Pancreas (tissue), 10 donors: ENCODE data around the gene EHBP1. TPM values are rescaled to one million over a fixed set of nuclear protein-coding genes. Genes with fewer than 3 reads are reported as not detected.
A peak's percentile ranks its signal among the peaks of the same experiment; 100 is the strongest.

Experiments
- ATAC-seq, 4 donors: fragments of 200-7000 bp; cut with Tn5 transposase; one replicate each; pipeline versions ENCODE4 v1.8.0 to v1.9.1; 2020; ENCODE audit warnings: mild to moderate bottlenecking in 4 of 4, moderate library complexity in 4 of 4
- DNase-seq, 6 donors: peaks; one replicate each; pipeline ENCODE4 v3.0.0-alpha.2; 2020
- FAIRE-seq: peaks from 2 replicates; lab custom pipeline; 2012; peaks lifted over from hg19 to GRCh38; lab: Jason Lieb, UNC
- H3K27ac ChIP-seq, 4 donors: fragments of 200-600 bp; sonication (generic); 1 replicate in 3 of 4; 2 replicates in 1 of 4; pipeline versions ENCODE4 v1.5.0 to v1.8.0; 2020
- H3K27me3 ChIP-seq, 4 donors: fragments of 200-600 bp; one replicate each; pipeline ENCODE4 v1.8.0; 2021
- H3K36me3 ChIP-seq, 3 donors: fragments of 200-600 bp; sonication (generic) in 1 of 3; one replicate each; pipeline versions ENCODE4 v1.5.0 to v1.8.0; 2020 to 2021
- H3K4me1 ChIP-seq, 3 donors: fragments of 200-600 bp; one replicate each; pipeline ENCODE4 v1.8.0; 2021
- H3K4me3 ChIP-seq, 4 donors: fragments of 200-600 bp; sonication (generic) in 2 of 4; one replicate each; pipeline versions ENCODE4 v1.5.0 to v1.8.0; 2020 to 2021
- H3K9me3 ChIP-seq, 4 donors: fragments of 200-600 bp; one replicate each; pipeline ENCODE4 v1.8.0; 2021
- CTCF ChIP-seq, 4 donors: fragments of 200-600 bp; sonication (generic) in 3 of 4; IDR thresholded peaks; one replicate each; pipeline versions ENCODE4 v1.5.0 to v1.8.0; 2021; ENCODE audit warnings: antibody characterized with exemption in 4 of 4
- WGBS, 2 donors: extraction: QIAGEN DNeasy Blood & Tissue Kit; methylation state at CpG; one replicate each; pipeline ENCODE4 v1.1.7; 2013; 5-methylcytosine and 5-hydroxymethylcytosine counted together
- intact Hi-C, 3 donors: fragments of 100-400 bp; cut with DNase I; formaldehyde crosslinking; loops; one replicate each; pipeline versions ENCODE4 v1.11.1 to v1.14.2; 2022
- polyA plus RNA-seq, 2 donors: library from polyadenylated mRNA; stranded (reverse); fragments of 200-250 nt; gene quantifications; one replicate each; pipeline ENCODE4 v1.2.3, GENCODE V29; 2013
- total RNA-seq, 6 donors: library from RNA; stranded (reverse); fragmentation: NEBNext Ultra II Directional in 4 of 6; extraction: Animal tissue kit (Norgen Biotek cat#: 25700) in 4 of 6; gene quantifications; one replicate each; pipeline versions ENCODE4 v1.2.1 to v1.2.4, GENCODE V29; 2021 to 2023
- donor health status: healthy with polysubstance abuse.
- donor health status: DM: no; HTN: no; CAD: no; lungs with moderate emphysema.
- donor health status: DM: no; HTN: no; CAD: no.
- donor health status: control.
- donor health status: control.
- donor health status: Bipolar disorder and iron deficiency.
- donor health status: DM: yes; HTN: yes; CAD: no.
- donor health status: DM: no; HTN: no; CAD: no.
- donor health status: DM: no; HTN: no; CAD: no.
- donor health status: DM: yes; HTN: yes; CAD: no.

Gene EHBP1
- total and polyA plus RNA-seq, 8 donors: 7.1 to 34.6 (median 21.1) TPM

- no peak for TF ChIP-seq CTCF (IDR thresholded peaks at IDR 0.05)
- Histone ChIP-seq H3K4me3 (no peak overlapping the region), H3K9me3 (no peaks in the 10 kb centered on the region), H3K27me3 (no peaks in the 10 kb centered on the region), H3K27ac (no peak overlapping the region), H3K4me1 (no peaks in the 10 kb centered on the region), H3K36me3 (no peaks in the 10 kb centered on the region)
- 92 to 93% methylated on average over 2 of the region's 2 CpGs for WGBS, 2 donors
- DNase-seq: no peak
- no peak for ATAC-seq
- no peak for FAIRE-seq
- intact Hi-C loops: no loop called here
These were observed 213.5 kb downstream of the EHBP1 start for GRCh38 chr2:62919041-62919440.

GRCh38 chr2:62920070-62920469 lies 214.6 kb downstream of the EHBP1 start:
- FAIRE-seq (no peak), DNase-seq (no peak), ATAC-seq (no peak)
- TF ChIP-seq CTCF (IDR thresholded peaks at IDR 0.05): no peak
- no peaks in the 10 kb centered on the region for H3K27me3 ChIP-seq
- H3K4me1 ChIP-seq: no peaks in the 10 kb centered on the region
- no peak overlapping the region for H3K4me3 ChIP-seq
- H3K27ac ChIP-seq: no peak overlapping the region
- H3K36me3 ChIP-seq: no peaks in the 10 kb centered on the region
- no peaks in the 10 kb centered on the region for H3K9me3 ChIP-seq
- intact Hi-C loops: loop anchor here in 1 of 3 donors (5.0 kb wide), 1 partner anchor 473 kb away; no protein-coding TSS in a partner anchor

GRCh38 chr2:62923242-62923641 lies 217.7 kb downstream of the EHBP1 start:
- FAIRE-seq: no peak
- no peak for ATAC-seq
- no peak overlapping the region for H3K4me3 ChIP-seq
- no peaks in the 10 kb centered on the region for H3K9me3 ChIP-seq
- no peak for TF ChIP-seq CTCF (IDR thresholded peaks at IDR 0.05)
- H3K4me1 ChIP-seq: no peaks in the 10 kb centered on the region
- no peaks in the 10 kb centered on the region for H3K27me3 ChIP-seq
- intact Hi-C loops: loop anchor here in 1 of 3 donors (5.0 kb wide), 1 partner anchor 476 kb away; no protein-coding TSS in a partner anchor
- no peaks in the 10 kb centered on the region for H3K36me3 ChIP-seq
- no peak overlapping the region for H3K27ac ChIP-seq
- DNase-seq: peak in 3 of 6 donors; percentile 17 to 37 (median 29)

- ATAC-seq (no peak), FAIRE-seq (no peak), DNase-seq (no peak)
- intact Hi-C loops: loop anchor here in 1 of 3 donors (5.0 kb wide), 1 partner anchor 477 kb away; no protein-coding TSS in a partner anchor
- H3K27ac ChIP-seq: no peak overlapping the region
- H3K4me3 ChIP-seq: no peak overlapping the region
- no peak for TF ChIP-seq CTCF (IDR thresholded peaks at IDR 0.05)
- no peaks in the 10 kb centered on the region for H3K9me3 ChIP-seq
- H3K36me3 ChIP-seq: no peaks in the 10 kb centered on the region
- H3K4me1 ChIP-seq: no peaks in the 10 kb centered on the region
- 98 to 100% methylated on average over 2 of the region's 2 CpGs for WGBS, 2 donors
- no peaks in the 10 kb centered on the region for H3K27me3 ChIP-seq
These were observed 218.4 kb downstream of the EHBP1 start for GRCh38 chr2:62923881-62924280.

GRCh38 chr2:62928015-62928414 lies 222.5 kb downstream of the EHBP1 start:
- Histone ChIP-seq H3K27ac (no peak overlapping the region), H3K4me1 (no peaks in the 10 kb centered on the region), H3K36me3 (no peaks in the 10 kb centered on the region), H3K9me3 (no peaks in the 10 kb centered on the region), H3K4me3 (no peak overlapping the region), H3K27me3 (no peaks in the 10 kb centered on the region)
- intact Hi-C loops: no loop called here
- no peak for DNase-seq
- no peak for FAIRE-seq
- ATAC-seq: no peak
- TF ChIP-seq CTCF (IDR thresholded peaks at IDR 0.05): no peak
- 93 to 95% methylated on average over 2 of the region's 2 CpGs for WGBS, 2 donors
